Measurements from ENCODE around the gene NEUROD1.

The NEUROD1 gene

GRCh38 chr2:181682795-181683517 lies 2.6 kb upstream of the NEUROD1 start:
- H3K4me2 ChIP-seq (ENCODE audit: insufficient read depth, low read length), result no peak overlapping the region
- no peak for TF ChIP-seq CTCF (IDR thresholded peaks at IDR 0.05; ENCODE audit: borderline replicate concordance, extremely low read depth, low read length, poor library complexity, severe bottlenecking)
- TF ChIP-seq EZH2 (IDR thresholded peaks at IDR 0.05; ENCODE audit: borderline replicate concordance, low read depth, low read length, severe bottlenecking), result no peak
- H4K20me1 ChIP-seq (ENCODE audit: insufficient read depth, low read length), result no peaks in the 10 kb centered on the region
- no peaks in the 10 kb centered on the region for H3K4me1 ChIP-seq (ENCODE audit: insufficient read depth, low read length)
- no peak overlapping the region for H3K27ac ChIP-seq (ENCODE audit: low read length)
- H2AFZ ChIP-seq (ENCODE audit: low read depth, low read length), result no peak overlapping the region
- no peak overlapping the region for H3K4me3 ChIP-seq (ENCODE audit: low read depth in 1 of 2, low read length in 2 of 2)
- H3K79me2 ChIP-seq (ENCODE audit: insufficient read depth, low read length), result no peaks in the 10 kb centered on the region
- no peaks in the 10 kb centered on the region for H3K9me3 ChIP-seq (ENCODE audit: insufficient read depth, low read length, severe bottlenecking)
- H3K36me3 ChIP-seq (ENCODE audit: insufficient read depth, low read length), result no peaks in the 10 kb centered on the region
- H3K9ac ChIP-seq (ENCODE audit: low read depth, low read length), result no peak overlapping the region
- no peaks in the 10 kb centered on the region for H3K27me3 ChIP-seq (ENCODE audit: insufficient read depth, low read length, poor library complexity)
- no peak for DNase-seq
- ATAC-seq (ENCODE audit: insufficient read depth, low read depth), result no peak

GRCh38 chr2:181682026-181682789 lies 1.9 kb upstream of the NEUROD1 start:
- Histone ChIP-seq H3K4me2 (ENCODE audit: insufficient read depth, low read length) (no peak overlapping the region), H3K9ac (ENCODE audit: low read depth, low read length) (no peak overlapping the region), H3K27me3 (ENCODE audit: insufficient read depth, low read length, poor library complexity) (no peaks in the 10 kb centered on the region), H3K36me3 (ENCODE audit: insufficient read depth, low read length) (no peaks in the 10 kb centered on the region), H3K4me1 (ENCODE audit: insufficient read depth, low read length) (no peaks in the 10 kb centered on the region), H3K27ac (ENCODE audit: low read length) (no peak overlapping the region), H3K4me3 (ENCODE audit: low read depth in 1 of 2, low read length in 2 of 2) (no peak overlapping the region), H3K79me2 (ENCODE audit: insufficient read depth, low read length) (no peaks in the 10 kb centered on the region), H4K20me1 (ENCODE audit: insufficient read depth, low read length) (no peaks in the 10 kb centered on the region), H2AFZ (ENCODE audit: low read depth, low read length) (no peak overlapping the region), H3K9me3 (ENCODE audit: insufficient read depth, low read length, severe bottlenecking) (no peaks in the 10 kb centered on the region)
- no peak for DNase-seq
- no peak for ATAC-seq (ENCODE audit: insufficient read depth, low read depth)
- TF ChIP-seq EZH2 (IDR thresholded peaks at IDR 0.05; ENCODE audit: borderline replicate concordance, low read depth, low read length, severe bottlenecking) (no peak), CTCF (IDR thresholded peaks at IDR 0.05; ENCODE audit: borderline replicate concordance, extremely low read depth, low read length, poor library complexity, severe bottlenecking) (no peak)

DNA sequence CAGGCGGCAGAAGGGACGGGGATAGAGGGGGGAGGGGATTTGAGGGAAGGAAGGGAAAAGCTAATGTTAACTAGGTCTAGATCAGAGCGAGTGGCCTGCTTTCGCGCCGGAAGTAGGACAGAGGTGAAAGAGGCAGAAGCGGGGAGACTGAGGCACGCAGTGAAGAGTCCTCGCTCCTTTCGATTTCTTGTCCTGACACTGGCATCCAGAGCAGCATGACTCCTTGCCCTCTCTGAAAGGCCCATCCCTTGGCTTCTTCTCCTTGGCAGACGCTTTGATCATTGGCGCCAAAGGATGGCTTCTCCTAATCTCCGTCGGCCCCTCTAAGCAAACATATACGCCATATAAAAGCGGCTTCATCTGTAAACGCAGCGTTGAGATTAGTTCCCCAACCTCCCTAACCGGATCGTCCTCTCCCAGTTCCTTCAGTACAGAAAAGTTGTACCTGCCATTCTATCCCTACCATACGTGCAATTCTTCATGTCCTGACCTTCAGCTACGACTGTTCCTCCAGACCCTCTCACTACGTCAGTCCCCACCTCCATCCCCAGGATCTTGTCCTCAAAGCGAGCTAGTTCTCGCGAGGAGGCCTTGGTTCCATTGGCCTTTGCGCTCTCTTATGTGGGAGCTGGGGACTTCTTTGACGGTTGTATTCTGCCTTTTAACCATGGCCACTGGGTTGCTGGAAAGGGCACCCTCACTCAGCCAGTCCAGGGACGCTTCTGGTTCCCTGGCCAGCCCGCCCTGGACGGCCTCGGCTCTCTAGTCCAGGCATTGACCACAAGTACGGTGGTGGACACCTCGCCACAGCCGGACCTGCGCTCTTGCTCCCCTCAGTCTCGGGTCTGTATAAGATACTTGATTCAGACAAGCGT lies 857 bp upstream of the NEUROD1 start:
- H3K4me3 ChIP-seq (ENCODE audit: low read depth in 1 of 2, low read length in 2 of 2), result no peak overlapping the region
- H3K9me3 ChIP-seq (ENCODE audit: insufficient read depth, low read length, severe bottlenecking), result no peaks in the 10 kb centered on the region
- H3K79me2 ChIP-seq (ENCODE audit: insufficient read depth, low read length), result no peaks in the 10 kb centered on the region
- no peaks in the 10 kb centered on the region for H3K36me3 ChIP-seq (ENCODE audit: insufficient read depth, low read length)
- no peaks in the 10 kb centered on the region for H3K4me1 ChIP-seq (ENCODE audit: insufficient read depth, low read length)
- DNase-seq (no peak), ATAC-seq (ENCODE audit: insufficient read depth, low read depth) (no peak)
- no peak overlapping the region for H2AFZ ChIP-seq (ENCODE audit: low read depth, low read length)
- H3K27ac ChIP-seq (ENCODE audit: low read length), result no peak overlapping the region
- no peaks in the 10 kb centered on the region for H3K27me3 ChIP-seq (ENCODE audit: insufficient read depth, low read length, poor library complexity)
- no peaks in the 10 kb centered on the region for H4K20me1 ChIP-seq (ENCODE audit: insufficient read depth, low read length)
- no peak overlapping the region for H3K9ac ChIP-seq (ENCODE audit: low read depth, low read length)
- no peak overlapping the region for H3K4me2 ChIP-seq (ENCODE audit: insufficient read depth, low read length)
- no peak for TF ChIP-seq EZH2 (IDR thresholded peaks at IDR 0.05; ENCODE audit: borderline replicate concordance, low read depth, low read length, severe bottlenecking)
- TF ChIP-seq CTCF (IDR thresholded peaks at IDR 0.05; ENCODE audit: borderline replicate concordance, extremely low read depth, low read length, poor library complexity, severe bottlenecking), result no peak

Measured in DND-41 (cell line).